Uterus (tissue), 2 donors: ENCODE measurements around the gene ZNF532.

Experiments used
- POLR2A ChIP-seq, 2 donors: fragments of 450-650 bp; IDR thresholded peaks; one replicate each; pipeline ENCODE4 v1.6.1; 2016; ENCODE audit warnings: antibody characterized with exemption in 2 of 2, mild to moderate bottlenecking in 1 of 2, moderate library complexity in 1 of 2
- TF ChIP-seq, protein P1 (sequence below), 4 experiments: fragments of 200-600 bp in 2 of 4; fragments of 450-650 bp in 2 of 4; sonication (generic) in 2 of 4; IDR thresholded peaks; one replicate each; pipeline ENCODE4 v1.5.1; 2016 to 2019; ENCODE audit warnings: antibody characterized with exemption in 4 of 4, mild to moderate bottlenecking in 2 of 4, moderate library complexity in 1 of 4

GRCh38 chr18:58965291-58966004 is 100.8 kb downstream of the ZNF532 start:
- TF ChIP-seq, protein P1, sequence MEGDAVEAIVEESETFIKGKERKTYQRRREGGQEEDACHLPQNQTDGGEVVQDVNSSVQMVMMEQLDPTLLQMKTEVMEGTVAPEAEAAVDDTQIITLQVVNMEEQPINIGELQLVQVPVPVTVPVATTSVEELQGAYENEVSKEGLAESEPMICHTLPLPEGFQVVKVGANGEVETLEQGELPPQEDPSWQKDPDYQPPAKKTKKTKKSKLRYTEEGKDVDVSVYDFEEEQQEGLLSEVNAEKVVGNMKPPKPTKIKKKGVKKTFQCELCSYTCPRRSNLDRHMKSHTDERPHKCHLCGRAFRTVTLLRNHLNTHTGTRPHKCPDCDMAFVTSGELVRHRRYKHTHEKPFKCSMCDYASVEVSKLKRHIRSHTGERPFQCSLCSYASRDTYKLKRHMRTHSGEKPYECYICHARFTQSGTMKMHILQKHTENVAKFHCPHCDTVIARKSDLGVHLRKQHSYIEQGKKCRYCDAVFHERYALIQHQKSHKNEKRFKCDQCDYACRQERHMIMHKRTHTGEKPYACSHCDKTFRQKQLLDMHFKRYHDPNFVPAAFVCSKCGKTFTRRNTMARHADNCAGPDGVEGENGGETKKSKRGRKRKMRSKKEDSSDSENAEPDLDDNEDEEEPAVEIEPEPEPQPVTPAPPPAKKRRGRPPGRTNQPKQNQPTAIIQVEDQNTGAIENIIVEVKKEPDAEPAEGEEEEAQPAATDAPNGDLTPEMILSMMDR (IDR thresholded peaks at IDR 0.05): no peak
- no peak for TF ChIP-seq POLR2A (IDR thresholded peaks at IDR 0.05)
